H9 (cell line): ENCODE measurements around the gene CNKSR1. TPM values are rescaled to one million over a fixed set of nuclear protein-coding genes. Genes with fewer than 3 reads are reported as not detected.

Experiments used
- DNase-seq: peaks from one replicate; pipeline ENCODE4 v3.0.0-alpha.2; 2017
- H2AFZ ChIP-seq: one replicate; pipeline ENCODE4 v1.6.1; 2013; ENCODE audit warnings: mild to moderate bottlenecking, low read length, control low read depth, moderate library complexity
- H2AK5ac ChIP-seq: 2 replicates; pipeline ENCODE4 v1.6.1; 2013; ENCODE audit warnings: low read length, control low read depth, mixed read lengths; ENCODE audit not compliant: insufficient read length
- H2BK120ac ChIP-seq: one replicate; pipeline ENCODE4 v1.6.1; 2013; ENCODE audit warnings: low read depth, mild to moderate bottlenecking, low read length, control low read depth, inconsistent platforms; ENCODE audit not compliant: poor library complexity, severe bottlenecking
- H2BK12ac ChIP-seq: 2 replicates; pipeline ENCODE4 v1.6.1; 2013; ENCODE audit warnings: low read length, control low read depth, mixed read lengths, low read depth; ENCODE audit not compliant: insufficient read length
- H2BK15ac ChIP-seq: 2 replicates; pipeline ENCODE4 v1.6.1; 2013; ENCODE audit warnings: low read depth, low read length, control low read depth
- H2BK20ac ChIP-seq: one replicate; pipeline ENCODE4 v1.6.1; 2013; ENCODE audit warnings: low read depth, mild to moderate bottlenecking, low read length, control low read depth, inconsistent platforms; ENCODE audit not compliant: poor library complexity, severe bottlenecking
- H2BK5ac ChIP-seq: 2 replicates; pipeline ENCODE4 v1.6.1; 2013; ENCODE audit warnings: low read length, control low read depth, mixed read lengths; ENCODE audit not compliant: insufficient read length
- H3K14ac ChIP-seq: 2 replicates; pipeline ENCODE4 v1.6.1; 2013; ENCODE audit warnings: low read length, control low read depth; ENCODE audit not compliant: insufficient read depth
- H3K18ac ChIP-seq: 2 replicates; pipeline ENCODE4 v1.6.1; 2013; ENCODE audit warnings: low read depth, mild to moderate bottlenecking, mixed read lengths, low read length, control low read depth; ENCODE audit not compliant: insufficient read length
- H3K23ac ChIP-seq: 2 replicates; pipeline ENCODE4 v1.6.1; 2013; ENCODE audit warnings: low read length, control low read depth, mixed read lengths, low read depth; ENCODE audit not compliant: insufficient read length
- H3K23me2 ChIP-seq: 2 replicates; pipeline ENCODE4 v1.6.1; 2013; ENCODE audit warnings: low read depth, mild to moderate bottlenecking, mixed read lengths, low read length, control low read depth; ENCODE audit not compliant: insufficient read length, poor library complexity, severe bottlenecking
- H3K27ac ChIP-seq: 2 replicates; pipeline ENCODE4 v1.5.1; 2013; ENCODE audit warnings: low read length, control low read depth, mixed read lengths, low read depth; ENCODE audit not compliant: insufficient read length
- H3K27me3 ChIP-seq: 2 replicates; pipeline ENCODE4 v1.6.1; 2013; ENCODE audit warnings: low read length, control low read depth, inconsistent platforms; ENCODE audit not compliant: insufficient read depth
- H3K4ac ChIP-seq: 2 replicates; pipeline ENCODE4 v1.6.1; 2013; ENCODE audit warnings: low read depth, mild to moderate bottlenecking, control low read depth, inconsistent platforms, low read length, moderate library complexity
- H3K4me1 ChIP-seq: 2 replicates; pipeline ENCODE4 v1.6.1; 2013; ENCODE audit warnings: low read length, control low read depth, inconsistent platforms; ENCODE audit not compliant: insufficient read depth
- H3K4me2 ChIP-seq: 2 replicates; pipeline ENCODE4 v1.6.1; 2013; ENCODE audit warnings: low read length, control low read depth, mixed read lengths; ENCODE audit not compliant: insufficient read length, insufficient read depth
- H3K56ac ChIP-seq: 2 replicates; pipeline ENCODE4 v1.6.1; 2013; ENCODE audit warnings: low read depth, mild to moderate bottlenecking, mixed read lengths, low read length, control low read depth; ENCODE audit not compliant: insufficient read length
- H3K79me1 ChIP-seq: 2 replicates; pipeline ENCODE4 v1.6.1; 2013; ENCODE audit warnings: low read depth, mild to moderate bottlenecking, moderate library complexity, low read length, control low read depth, inconsistent platforms; ENCODE audit not compliant: insufficient read depth, poor library complexity, severe bottlenecking
- H3K79me2 ChIP-seq: 2 replicates; pipeline ENCODE4 v1.6.1; 2013; ENCODE audit warnings: low read length, control low read depth, inconsistent platforms; ENCODE audit not compliant: insufficient read depth
- H3K9ac ChIP-seq: 2 replicates; pipeline ENCODE4 v1.6.1; 2013; ENCODE audit warnings: low read length, control low read depth, mixed read lengths; ENCODE audit not compliant: insufficient read length; ENCODE audit errors: extremely low read depth
- H3K9me3 ChIP-seq: one replicate; pipeline ENCODE4 v1.6.1; 2013; ENCODE audit warnings: low read depth, low read length, inconsistent platforms; ENCODE audit not compliant: control insufficient read depth
- H3T11ph ChIP-seq: one replicate; pipeline ENCODE4 v1.6.1; 2013; ENCODE audit warnings: mild to moderate bottlenecking, low read length, control low read depth, inconsistent platforms
- H4K20me1 ChIP-seq: one replicate; pipeline ENCODE4 v1.6.1; 2013; ENCODE audit not compliant: control insufficient read depth, insufficient read length, insufficient read depth
- H4K5ac ChIP-seq: 2 replicates; pipeline ENCODE4 v1.6.1; 2013; ENCODE audit warnings: low read depth, mild to moderate bottlenecking, mixed read lengths, low read length, control low read depth; ENCODE audit not compliant: insufficient read length
- H4K8ac ChIP-seq: replicated peaks from 2 replicates; pipeline ENCODE4 v1.6.1; 2013; ENCODE audit warnings: low read length, control low read depth, mixed read lengths, low read depth; ENCODE audit not compliant: insufficient read length
- H4K91ac ChIP-seq: 2 replicates; pipeline ENCODE4 v1.6.1; 2013; ENCODE audit warnings: low read depth, mild to moderate bottlenecking, moderate library complexity, mixed read lengths, low read length, control low read depth; ENCODE audit not compliant: insufficient read length
- H3K27ac Mint-ChIP-seq, 3 experiments: 2 replicates in 2 of 3; 3 replicates in 1 of 3; pipeline ENCODE4 v1.8.0; 2020 to 2021; ENCODE audit warnings: mixed read lengths in 3 of 3, mild to moderate bottlenecking in 1 of 3, moderate library complexity in 1 of 3
- H3K27me3 Mint-ChIP-seq: 2 replicates; pipeline ENCODE4 v1.8.0; 2021; ENCODE audit warnings: low read depth, mild to moderate bottlenecking, moderate library complexity, mixed read lengths
- H3K36me3 Mint-ChIP-seq, 3 experiments: 2 replicates in 2 of 3; 3 replicates in 1 of 3; pipeline ENCODE4 v1.8.0; 2020 to 2021; ENCODE audit warnings: low read depth in 3 of 3, mixed read lengths in 3 of 3; ENCODE audit not compliant: insufficient read depth in 1 of 3
- H3K4me1 Mint-ChIP-seq, 2 experiments: 2 replicates each; pipeline ENCODE4 v1.8.0; 2020; ENCODE audit warnings: mixed read lengths in 2 of 2
- H3K4me3 Mint-ChIP-seq, 2 experiments: 2 replicates in 1 of 2; 3 replicates in 1 of 2; pipeline ENCODE4 v1.8.0; 2020 to 2021; ENCODE audit warnings: mild to moderate bottlenecking in 2 of 2, mixed read lengths in 2 of 2, moderate library complexity in 1 of 2
- H3K9me3 Mint-ChIP-seq, 2 experiments: 2 replicates in 1 of 2; 3 replicates in 1 of 2; pipeline ENCODE4 v1.8.0; 2020; ENCODE audit warnings: mild to moderate bottlenecking in 2 of 2, mixed read lengths in 2 of 2, moderate library complexity in 1 of 2
- CTCF ChIP-seq: fragments of 200-600 bp; sonication (generic); conservative IDR thresholded peaks from 3 replicates; pipeline ENCODE4 v1.8.0; 2021; ENCODE audit warnings: antibody characterized with exemption, mild to moderate bottlenecking
- WGBS: extraction: QIAGEN DNeasy Blood & Tissue Kit; methylation state at CpG from one replicate; pipeline ENCODE4 v1.1.7; 2013; ENCODE audit warnings: missing lambda C conversion rate, low lambda C conversion rate, mixed read lengths; ENCODE audit not compliant: insufficient read length; ENCODE audit errors: extremely low coverage; 5-methylcytosine and 5-hydroxymethylcytosine counted together
- total RNA-seq: library from RNA; stranded (reverse); gene quantifications from 2 replicates; pipeline ENCODE4 v1.2.1, GENCODE V29; 2021

CNKSR1 gene
- total RNA-seq, 1 experiment from 2014 or later = 26.3 TPM

GRCh38 chr1:26203642-26204318 lies 26.5 kb downstream of the CNKSR1 start:
- Histone ChIP-seq H2AK5ac (no peak overlapping the region), H3K14ac (no peak overlapping the region), H2BK12ac (no peak overlapping the region), H2AFZ (no peak overlapping the region), H4K91ac (no peak overlapping the region), H3T11ph (no peak overlapping the region), H3K79me2 (no peaks in the 10 kb centered on the region), H3K9ac (no peak overlapping the region), H4K8ac (no peak overlapping the region), H3K18ac (no peak overlapping the region), H3K56ac (no peak overlapping the region), H2BK20ac (no peak overlapping the region), H2BK5ac (no peak overlapping the region), H3K79me1 (no peaks in the 10 kb centered on the region), H2BK120ac (no peak overlapping the region), H3K4ac (no peak overlapping the region), H2BK15ac (no peak overlapping the region), H3K4me2 (no peak overlapping the region), H4K5ac (no peak overlapping the region), H3K23ac (no peak overlapping the region), H3K9me3 (no peaks in the 10 kb centered on the region), H3K23me2 (no peaks in the 10 kb centered on the region), H3K27me3 (no peaks in the 10 kb centered on the region), H3K4me1 (no peaks in the 10 kb centered on the region), H4K20me1 (no peaks in the 10 kb centered on the region), H3K27ac (no peak overlapping the region)
- WGBS = no CpG with 5 or more reads among the region's 9 CpGs
- H3K36me3 Mint-ChIP-seq = no peaks in the 10 kb centered on the region
- peak; percentile 61 for DNase-seq
- H3K4me3 Mint-ChIP-seq = no peak overlapping the region
- H3K27me3 Mint-ChIP-seq = peaks cover 19% of the 10 kb centered on the region
- peak; percentile 53 for TF ChIP-seq CTCF
- no peak overlapping the region for H3K27ac Mint-ChIP-seq
- peaks cover 28 to 36% of the 10 kb centered on the region in 2 experiments for H3K4me1 Mint-ChIP-seq
- no peaks in the 10 kb centered on the region for H3K9me3 Mint-ChIP-seq
